SU-DHL-6 (cell line): ENCODE data around the gene EFNB2.

ENCODE experiments used
- CTCF ChIP-seq: fragments of 200-600 bp; sonication (generic); IDR thresholded peaks from one replicate; pipeline ENCODE4 v1.5.1; 2017; ENCODE audit warnings: antibody characterized with exemption, mild to moderate bottlenecking, low read length, moderate library complexity; ENCODE audit not compliant: insufficient read depth, poor library complexity, severe bottlenecking
- EZH2phosphoT487 ChIP-seq: fragments of 200-600 bp; sonication (generic), shearing (Covaris generic); conservative IDR thresholded peaks from 2 replicates; pipeline ENCODE4 v1.6.1; 2018; ENCODE audit warnings: mild to moderate bottlenecking, antibody characterized with exemption, low read length, moderate library complexity, mixed read lengths

DNA sequence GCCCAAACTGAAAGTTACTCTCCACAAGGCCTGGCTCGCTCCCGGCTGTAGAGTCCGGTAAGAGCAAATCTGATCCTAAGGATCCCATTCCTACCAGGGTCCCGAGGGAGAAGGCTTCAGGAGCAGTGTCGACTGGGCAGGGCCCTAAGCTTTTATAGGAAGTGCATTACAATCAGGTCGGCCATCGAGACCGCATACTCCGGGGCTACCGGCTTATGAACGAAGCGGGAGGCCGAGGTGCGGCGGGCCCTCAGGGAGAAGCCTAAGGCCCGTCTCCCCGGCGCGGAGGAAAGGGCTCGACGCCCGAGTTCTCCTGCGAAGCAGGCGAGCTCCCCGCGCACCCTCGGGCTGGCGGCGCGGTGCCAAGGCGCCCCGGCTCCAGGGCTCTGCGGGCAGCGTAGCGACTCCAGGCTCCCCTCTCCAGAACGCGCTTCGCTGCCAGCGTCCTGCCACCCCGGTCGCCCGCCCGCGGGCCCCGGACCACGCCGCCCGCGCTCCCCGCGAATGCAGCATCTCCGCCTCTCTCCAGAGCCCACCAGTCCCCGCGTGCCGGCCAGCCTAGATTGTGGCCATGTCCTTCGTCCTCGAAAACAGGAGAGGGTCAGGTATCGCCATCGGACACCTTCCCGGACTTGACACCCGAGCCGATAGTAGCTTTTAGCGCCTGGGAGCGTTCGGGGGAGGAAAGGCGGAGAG is 1.4 kb downstream of the EFNB2 start:
- TF ChIP-seq CTCF (no peak), EZH2phosphoT487 (no peak)
